Measurements from ENCODE around the gene NLRC5.
"Not testable (repeated sequence)": the region's sequence is repeated elsewhere in the genome, so short reads cannot be mapped to it uniquely, and the experiment has no call there.

NLRC5 gene

DNA sequence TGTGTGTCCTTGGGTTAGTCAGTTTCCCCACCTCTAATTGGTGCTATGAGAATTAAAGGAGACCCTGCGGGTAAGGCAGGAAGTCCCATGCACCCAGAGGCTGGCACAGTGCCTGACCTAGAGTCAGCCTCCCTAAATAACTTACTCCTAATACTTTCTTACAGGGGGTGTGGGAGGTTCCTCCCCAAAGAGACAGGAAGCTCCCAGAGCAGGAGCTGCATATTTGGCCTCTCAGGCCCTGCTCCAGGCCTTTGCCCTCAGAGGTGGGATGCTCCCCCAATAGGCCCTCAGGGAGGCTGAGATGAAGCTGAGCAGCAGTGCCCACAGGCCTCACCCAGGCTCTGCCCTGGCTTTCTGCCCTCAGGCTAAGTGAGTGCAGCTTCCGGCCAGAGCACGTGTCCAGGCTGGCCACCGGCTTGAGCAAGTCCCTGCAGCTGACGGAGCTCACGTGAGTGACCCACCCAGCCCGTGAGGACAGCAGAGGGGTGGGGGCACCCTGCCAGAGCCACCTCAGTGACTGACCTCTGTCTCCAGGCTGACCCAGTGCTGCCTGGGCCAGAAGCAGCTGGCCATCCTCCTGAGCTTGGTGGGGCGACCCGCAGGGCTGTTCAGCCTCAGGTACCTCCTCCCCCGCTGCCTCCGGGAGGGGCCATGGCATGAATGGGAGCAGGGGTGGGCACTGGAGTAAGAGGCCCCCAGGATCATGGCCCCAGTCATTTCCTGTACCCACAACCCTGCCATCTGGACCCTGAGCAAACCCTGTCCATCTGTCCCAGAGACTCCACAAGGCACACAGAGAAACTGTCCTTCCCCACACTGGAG, 71.9 kb downstream of the NLRC5 start:
- Histone ChIP-seq H3K4me2 (ENCODE audit: low read length) (no peak overlapping the region), H3K4me3 (ENCODE audit: low read depth, low read length) (no peak overlapping the region), H2AFZ (peak overlapping the region; percentile 68), H3K79me2 (no peaks in the 10 kb centered on the region), H3K27ac (peak overlapping the region; percentile 56), H3K36me3 (ENCODE audit: control insufficient read depth, insufficient read depth, low read length) (no peaks in the 10 kb centered on the region), H3K27me3 (ENCODE audit: control insufficient read depth, insufficient read depth, low read length) (no peaks in the 10 kb centered on the region), H3K4me1 (no peaks in the 10 kb centered on the region), H3K9ac (no peak overlapping the region), H3K9me3 (ENCODE audit: control insufficient read depth, low read length) (no peaks in the 10 kb centered on the region)
- TF ChIP-seq, protein P1, sequence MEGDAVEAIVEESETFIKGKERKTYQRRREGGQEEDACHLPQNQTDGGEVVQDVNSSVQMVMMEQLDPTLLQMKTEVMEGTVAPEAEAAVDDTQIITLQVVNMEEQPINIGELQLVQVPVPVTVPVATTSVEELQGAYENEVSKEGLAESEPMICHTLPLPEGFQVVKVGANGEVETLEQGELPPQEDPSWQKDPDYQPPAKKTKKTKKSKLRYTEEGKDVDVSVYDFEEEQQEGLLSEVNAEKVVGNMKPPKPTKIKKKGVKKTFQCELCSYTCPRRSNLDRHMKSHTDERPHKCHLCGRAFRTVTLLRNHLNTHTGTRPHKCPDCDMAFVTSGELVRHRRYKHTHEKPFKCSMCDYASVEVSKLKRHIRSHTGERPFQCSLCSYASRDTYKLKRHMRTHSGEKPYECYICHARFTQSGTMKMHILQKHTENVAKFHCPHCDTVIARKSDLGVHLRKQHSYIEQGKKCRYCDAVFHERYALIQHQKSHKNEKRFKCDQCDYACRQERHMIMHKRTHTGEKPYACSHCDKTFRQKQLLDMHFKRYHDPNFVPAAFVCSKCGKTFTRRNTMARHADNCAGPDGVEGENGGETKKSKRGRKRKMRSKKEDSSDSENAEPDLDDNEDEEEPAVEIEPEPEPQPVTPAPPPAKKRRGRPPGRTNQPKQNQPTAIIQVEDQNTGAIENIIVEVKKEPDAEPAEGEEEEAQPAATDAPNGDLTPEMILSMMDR (IDR thresholded peaks at IDR 0.05) = no peak

DNA sequence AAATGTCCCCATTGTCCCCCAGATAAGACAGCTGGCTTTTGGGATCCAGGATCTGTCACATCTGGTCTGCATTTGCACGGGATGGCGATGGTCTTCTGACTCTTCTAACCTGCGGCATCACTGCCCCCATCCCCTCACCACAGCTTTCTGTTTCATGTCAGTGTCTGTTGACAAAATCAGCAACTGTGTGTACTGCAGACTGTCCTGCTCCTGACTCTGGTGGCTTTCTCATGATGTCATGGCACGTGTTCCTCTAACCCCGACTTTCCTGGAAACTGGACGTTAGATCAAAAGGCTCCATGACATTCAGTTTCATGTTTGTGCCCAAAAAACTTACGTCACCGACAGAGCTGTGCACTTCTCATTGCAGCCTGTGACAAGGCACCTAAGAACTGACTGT, 73.0 kb downstream of the NLRC5 start:
- Histone ChIP-seq H2AFZ (no peak overlapping the region), H3K36me3 (ENCODE audit: control insufficient read depth, insufficient read depth, low read length) (no peaks in the 10 kb centered on the region), H3K4me1 (no peaks in the 10 kb centered on the region), H3K9me3 (ENCODE audit: control insufficient read depth, low read length) (no peaks in the 10 kb centered on the region), H3K27ac (no peak overlapping the region), H3K9ac (no peak overlapping the region), H3K79me2 (no peaks in the 10 kb centered on the region), H3K4me2 (ENCODE audit: low read length) (no peak overlapping the region), H3K27me3 (ENCODE audit: control insufficient read depth, insufficient read depth, low read length) (no peaks in the 10 kb centered on the region), H3K4me3 (ENCODE audit: low read depth, low read length) (no peak overlapping the region)
- TF ChIP-seq, protein P1 (IDR thresholded peaks at IDR 0.05) = no peak

DNA sequence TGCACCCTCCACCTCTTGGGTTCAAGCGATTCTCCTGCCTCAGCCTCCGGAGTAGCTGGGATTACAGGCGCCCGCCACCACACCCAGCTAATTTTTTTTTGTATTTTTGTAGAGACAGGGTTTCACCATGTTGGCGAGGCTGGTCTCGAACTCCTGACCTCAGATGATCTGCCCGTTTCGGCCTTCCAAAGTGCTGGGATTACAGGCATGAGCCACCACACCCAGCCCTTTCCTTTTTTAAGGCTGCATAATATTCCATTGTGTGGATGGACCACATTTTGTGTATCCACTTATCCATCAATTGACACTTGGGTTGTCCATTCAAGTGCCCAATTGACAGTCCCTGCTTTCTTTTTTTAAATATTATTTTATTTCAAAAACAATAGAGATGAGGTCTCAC, 73.8 kb downstream of the NLRC5 start:
- not testable (repeated sequence) for H3K36me3 ChIP-seq (ENCODE audit: control insufficient read depth, insufficient read depth, low read length); H3K27ac ChIP-seq

DNA sequence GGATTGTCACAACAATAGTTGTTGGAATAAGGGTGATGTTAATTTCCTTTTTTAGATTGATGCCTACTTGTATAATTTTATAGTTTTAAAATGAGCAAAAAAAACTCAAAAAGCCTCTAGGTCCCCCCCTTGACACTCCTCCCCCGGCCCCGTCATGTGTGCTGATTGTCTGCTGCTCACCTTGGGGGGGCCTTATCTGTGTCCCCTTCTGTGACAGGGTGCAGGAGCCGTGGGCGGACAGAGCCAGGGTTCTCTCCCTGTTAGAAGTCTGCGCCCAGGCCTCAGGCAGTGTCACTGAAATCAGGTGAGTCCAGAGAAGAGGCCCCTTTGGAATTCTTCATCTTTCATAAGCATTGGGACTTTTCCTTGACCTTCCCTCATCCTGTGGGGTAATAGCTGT, 75.6 kb downstream of the NLRC5 start:
- H3K4me1 ChIP-seq = no peaks in the 10 kb centered on the region
- no peak overlapping the region for H2AFZ ChIP-seq
- no peak overlapping the region for H3K4me3 ChIP-seq (ENCODE audit: low read depth, low read length)
- H3K4me2 ChIP-seq (ENCODE audit: low read length) = no peak overlapping the region
- H3K9ac ChIP-seq = no peak overlapping the region
- H3K9me3 ChIP-seq (ENCODE audit: control insufficient read depth, low read length) = no peaks in the 10 kb centered on the region
- TF ChIP-seq, protein P1 (IDR thresholded peaks at IDR 0.05) = no peak
- no peaks in the 10 kb centered on the region for H3K27me3 ChIP-seq (ENCODE audit: control insufficient read depth, insufficient read depth, low read length)
- H3K27ac ChIP-seq = no peak overlapping the region
- H3K79me2 ChIP-seq = no peaks in the 10 kb centered on the region
- no peaks in the 10 kb centered on the region for H3K36me3 ChIP-seq (ENCODE audit: control insufficient read depth, insufficient read depth, low read length)

More for the DNA sequence above, 73.8 kb downstream of the NLRC5 start:
- H3K4me2 ChIP-seq (ENCODE audit: low read length); H3K27me3 ChIP-seq (ENCODE audit: control insufficient read depth, insufficient read depth, low read length); H2AFZ ChIP-seq; H3K9ac ChIP-seq; H3K9me3 ChIP-seq (ENCODE audit: control insufficient read depth, low read length); H3K79me2 ChIP-seq; H3K4me3 ChIP-seq (ENCODE audit: low read depth, low read length); H3K4me1 ChIP-seq: not testable (repeated sequence)

DNA sequence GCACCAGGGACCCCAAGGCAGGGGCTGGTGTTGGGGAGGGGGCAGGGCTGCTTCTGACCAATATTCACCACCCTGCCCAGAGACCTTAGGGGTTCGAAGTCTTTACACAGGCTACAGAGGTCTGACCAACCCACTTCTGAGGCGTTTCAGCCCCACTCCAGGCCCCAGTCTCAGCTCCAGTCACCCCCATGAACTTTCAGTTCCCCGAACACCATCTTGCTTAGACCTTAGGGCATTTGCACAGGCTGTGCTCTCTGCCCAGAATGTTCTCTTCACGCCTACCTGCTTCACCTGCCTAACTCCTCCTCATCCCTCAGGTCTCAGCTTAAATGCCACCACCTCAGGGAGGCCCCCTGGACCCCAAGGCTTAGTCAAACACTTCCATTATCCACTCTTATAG, 77.3 kb downstream of the NLRC5 start:
- H3K4me2 ChIP-seq (ENCODE audit: low read length) = no peak overlapping the region
- TF ChIP-seq, protein P1 (IDR thresholded peaks at IDR 0.05) = no peak

More for the DNA sequence above, 77.3 kb downstream of the NLRC5 start:
- no peaks in the 10 kb centered on the region for H3K4me1 ChIP-seq
- H3K4me3 ChIP-seq (ENCODE audit: low read depth, low read length) = no peak overlapping the region
- no peak overlapping the region for H3K9ac ChIP-seq
- no peaks in the 10 kb centered on the region for H3K9me3 ChIP-seq (ENCODE audit: control insufficient read depth, low read length)
- no peaks in the 10 kb centered on the region for H3K36me3 ChIP-seq (ENCODE audit: control insufficient read depth, insufficient read depth, low read length)
- no peaks in the 10 kb centered on the region for H3K27me3 ChIP-seq (ENCODE audit: control insufficient read depth, insufficient read depth, low read length)
- no peak overlapping the region for H3K27ac ChIP-seq
- no peak overlapping the region for H2AFZ ChIP-seq
- no peaks in the 10 kb centered on the region for H3K79me2 ChIP-seq
